Activated CD4-positive, alpha-beta T cell treated with anti-CD3 and anti-CD28 coated beads, Interleukin-2, Interleukin-6, amounts not matched to agents 100 ng/mL and 50 ng/mL, durations not matched to agents 16 hours and 8 hours (primary cell): ENCODE results near the gene SEMA4D.

Experiments used
- DNase-seq: peaks from one replicate; pipeline ENCODE4 v3.0.0-alpha.2; 2020

SEMA4D gene

GRCh38 chr9:89498852-89499480, 1.1 kb upstream of the SEMA4D start:
- DNase-seq, result peak; percentile 82

GRCh38 chr9:89497257-89497963, 503 bp downstream of the SEMA4D start:
- no peak for DNase-seq

- peak; percentile 66 for DNase-seq
Measured at GRCh38 chr9:89496645-89497256, 1.2 kb downstream of the SEMA4D start.

- DNase-seq, result no peak
Measured at GRCh38 chr9:89495824-89496560, 1.9 kb downstream of the SEMA4D start.

GRCh38 chr9:89494199-89494598, 3.7 kb downstream of the SEMA4D start:
- no peak for DNase-seq

- DNase-seq, result no peak
Measured at GRCh38 chr9:89493671-89494070, 4.2 kb downstream of the SEMA4D start.

GRCh38 chr9:89493181-89493580, 4.7 kb downstream of the SEMA4D start:
- DNase-seq, result no peak

GRCh38 chr9:89492586-89492985, 5.3 kb downstream of the SEMA4D start:
- no peak for DNase-seq

- no peak for DNase-seq
Measured at GRCh38 chr9:89491694-89492093, 6.2 kb downstream of the SEMA4D start.

GRCh38 chr9:89489548-89490530, 8.1 kb downstream of the SEMA4D start:
- DNase-seq, result peak; percentile 75

- DNase-seq, result no peak
Measured at GRCh38 chr9:89488936-89489335, 9.0 kb downstream of the SEMA4D start.

GRCh38 chr9:89488131-89488530, 9.8 kb downstream of the SEMA4D start:
- no peak for DNase-seq

- no peak for DNase-seq
Measured at GRCh38 chr9:89486681-89487080, 11.2 kb downstream of the SEMA4D start.

GRCh38 chr9:89484475-89485404, 13.2 kb downstream of the SEMA4D start:
- no peak for DNase-seq

GRCh38 chr9:89483592-89484474, 14.1 kb downstream of the SEMA4D start:
- peak; percentile 80 for DNase-seq

- DNase-seq, result no peak
Measured at GRCh38 chr9:89482901-89483361, 15.0 kb downstream of the SEMA4D start.

GRCh38 chr9:89482056-89482851, 15.7 kb downstream of the SEMA4D start:
- DNase-seq, result peak; percentile 55

- no peak for DNase-seq
Measured at GRCh38 chr9:89481538-89481915, 16.4 kb downstream of the SEMA4D start.
